GM15510 (cell line): ENCODE data around the gene ANAPC5.

Experiments used
- POLR2A ChIP-seq: IDR thresholded peaks from 3 replicates; pipeline ENCODE4 v1.6.1; 2011; ENCODE audit warnings: borderline replicate concordance; ENCODE audit not compliant: insufficient read length; ENCODE audit errors: extremely low read depth

ANAPC5 gene

DNA sequence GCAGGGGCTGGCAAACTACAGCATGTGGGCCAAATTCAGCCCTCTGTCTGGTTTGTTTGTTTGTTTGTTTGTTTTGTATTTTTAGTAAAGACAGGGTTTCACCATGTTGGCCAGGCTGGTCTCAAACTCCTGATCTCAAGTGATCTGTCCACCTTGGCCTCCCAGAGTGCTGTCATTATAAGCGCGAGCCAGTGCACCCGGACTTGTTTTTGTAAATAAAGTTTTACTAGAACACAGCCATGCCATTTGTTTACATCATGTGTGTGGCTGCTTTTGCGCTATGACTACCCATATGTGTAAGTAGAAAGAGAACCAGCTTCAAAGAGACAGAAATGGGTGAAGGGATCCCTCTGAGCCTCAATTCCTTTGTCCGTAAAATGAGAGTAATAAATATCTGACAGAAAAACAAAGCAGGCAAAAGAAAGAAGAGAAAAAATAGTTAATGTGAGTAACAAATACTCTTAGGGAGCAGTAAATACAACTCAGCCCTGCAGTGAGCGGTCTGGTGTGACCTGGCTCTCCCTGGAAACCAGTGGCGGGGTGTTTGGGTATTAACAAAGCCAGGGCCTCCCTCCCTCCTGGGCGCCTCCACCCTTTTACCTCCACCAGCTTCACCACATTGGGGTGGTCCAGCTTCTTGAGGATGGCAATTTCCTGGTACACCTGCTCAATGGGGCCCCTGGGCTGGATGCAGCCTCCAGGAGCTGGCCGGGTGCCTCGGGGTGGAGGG, 88.8 kb downstream of the ANAPC5 start:
- no peak for TF ChIP-seq POLR2A

DNA sequence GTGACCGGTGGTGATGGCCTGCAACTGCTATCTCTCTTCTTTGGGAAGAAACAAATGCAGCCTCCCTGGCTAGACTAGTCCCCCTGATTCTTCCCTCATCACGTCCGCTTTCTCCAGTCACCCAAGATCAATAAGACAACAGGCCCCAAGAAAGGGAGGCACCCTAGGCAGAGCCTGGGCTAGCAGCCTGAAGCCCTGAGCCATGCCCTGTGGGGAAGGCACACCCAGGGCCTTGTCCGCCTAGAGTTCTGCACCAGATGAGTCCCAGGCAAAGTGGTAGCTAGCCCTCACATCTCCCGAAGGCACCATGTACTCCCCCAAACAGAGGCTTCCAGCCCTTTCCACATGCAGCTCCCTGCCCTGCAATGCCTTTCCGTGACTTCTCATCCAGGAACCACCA, 90.8 kb downstream of the ANAPC5 start:
- no peak for TF ChIP-seq POLR2A

DNA sequence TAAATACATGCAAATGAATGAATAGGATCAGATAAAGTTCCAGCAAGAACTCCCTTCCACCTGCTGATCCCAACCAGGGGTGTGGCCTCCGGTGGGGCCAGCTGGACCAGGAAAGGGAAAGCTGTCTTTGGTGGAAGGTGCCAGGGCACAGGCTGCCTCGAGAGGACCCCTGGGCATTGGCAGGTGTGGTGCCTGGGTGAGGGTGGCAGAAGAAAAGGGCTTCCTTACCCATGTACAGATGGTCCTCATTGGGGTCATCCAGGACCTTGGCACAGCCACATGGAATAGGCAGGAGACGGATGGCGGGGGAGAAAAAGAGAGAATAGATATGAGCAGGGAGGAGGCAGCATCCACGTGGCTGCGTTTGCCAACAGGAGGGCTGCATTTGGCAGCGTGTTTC, 92.1 kb downstream of the ANAPC5 start:
- TF ChIP-seq POLR2A, result no peak

DNA sequence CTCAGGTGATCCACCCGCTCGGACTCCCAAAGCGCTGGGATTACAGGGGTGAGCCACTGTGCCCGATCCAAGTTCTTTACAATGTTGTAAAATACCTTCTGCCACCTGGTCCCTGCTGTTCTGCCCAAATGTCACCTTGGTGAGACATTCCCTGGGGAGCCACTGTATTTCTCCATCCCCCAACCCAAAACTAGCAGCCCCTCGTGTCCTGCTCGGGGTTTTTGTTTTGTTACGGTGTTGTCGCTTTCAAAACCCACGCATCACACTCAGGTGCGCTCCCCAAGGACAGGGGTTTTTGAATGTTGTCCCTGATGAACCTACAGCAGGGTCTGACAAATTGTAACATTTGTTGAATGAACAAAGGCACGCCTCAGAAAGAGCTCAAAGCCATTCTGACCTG, 93.1 kb downstream of the ANAPC5 start:
- TF ChIP-seq POLR2A, result no peak
